HepG2 (cell line): ENCODE measurements around the gene PIF1. TPM values are rescaled to one million over a fixed set of nuclear protein-coding genes. Genes with fewer than 3 reads are reported as not detected.

Source experiments
- AKNA ChIP-seq: sonication (generic); formaldehyde crosslinking; IDR thresholded peaks from 2 replicates; pipeline ENCODE4 v1.4.0; 2020; ENCODE audit warnings: missing genetic modification reagents, borderline replicate concordance
- FOXA3 ChIP-seq: IDR thresholded peaks from 2 replicates; pipeline ENCODE4 v1.6.1; 2016; ENCODE audit warnings: missing genetic modification reagents, missing compliant biosample characterization
- FOXP4 ChIP-seq: sonication (generic); formaldehyde crosslinking; IDR thresholded peaks from 2 replicates; pipeline ENCODE4 v1.4.0; 2020; ENCODE audit warnings: missing genetic modification reagents
- HINFP ChIP-seq: sonication (generic); formaldehyde crosslinking; IDR thresholded peaks from 2 replicates; pipeline ENCODE4 v1.4.0; 2020; ENCODE audit warnings: low read depth, mild to moderate bottlenecking, missing genetic modification reagents
- KAT8 ChIP-seq: IDR thresholded peaks from 2 replicates; pipeline ENCODE4 v1.6.1; 2016; ENCODE audit warnings: missing genetic modification reagents, missing compliant biosample characterization
- NR0B2 ChIP-seq: sonication (generic); formaldehyde crosslinking; IDR thresholded peaks from 2 replicates; pipeline ENCODE4 v1.4.0; 2020; ENCODE audit warnings: mild to moderate bottlenecking, missing genetic modification reagents
- POLR2AphosphoS2 ChIP-seq: IDR thresholded peaks from 2 replicates; pipeline ENCODE4 v1.6.1; 2011; ENCODE audit warnings: low read depth, low read length, improper control_type of control experiment
- TFAP4 ChIP-seq: sonication (generic); IDR thresholded peaks from 2 replicates; pipeline ENCODE4 v1.6.1; 2016; ENCODE audit warnings: low read depth, borderline replicate concordance
- TFDP1 ChIP-seq: IDR thresholded peaks from 2 replicates; pipeline ENCODE4 v1.6.1; 2016; ENCODE audit warnings: missing compliant biosample characterization, missing genetic modification reagents, borderline replicate concordance
- ZBTB26 ChIP-seq: IDR thresholded peaks from 2 replicates; pipeline ENCODE4 v1.6.1; 2016; ENCODE audit warnings: missing compliant biosample characterization, missing genetic modification reagents, borderline replicate concordance
- ZNF260 ChIP-seq: sonication (generic); formaldehyde crosslinking; IDR thresholded peaks from 2 replicates; pipeline ENCODE4 v1.4.0; 2020; ENCODE audit warnings: missing genetic modification reagents, low read depth, mild to moderate bottlenecking, borderline replicate concordance
- ZNF513 ChIP-seq: sonication (generic); formaldehyde crosslinking; conservative IDR thresholded peaks from 2 replicates; pipeline ENCODE4 v1.5.0; 2020; ENCODE audit warnings: missing genetic modification reagents
- ZNF850 ChIP-seq: sonication (generic); formaldehyde crosslinking; conservative IDR thresholded peaks from 2 replicates; pipeline ENCODE4 v1.9.0; 2021; ENCODE audit warnings: mild to moderate bottlenecking, missing genetic modification reagents
- polyA plus RNA-seq, 8 experiments: library from polyadenylated mRNA; depleted of rRNA in 3 of 8; stranded (reverse) in 7 of 8; unstranded in 1 of 8; fragments of >200 nt; fragmentation: Illumina TruSeq in 4 of 8; extraction: Trizol in 4 of 8; gene quantifications; 2 replicates each; pipeline versions ENCODE4 v1.2.1 to v1.2.3, GENCODE V29; 2011 to 2016; ENCODE audit warnings: low read depth in 4 of 8, missing spikeins in 1 of 8, mixed read lengths in 1 of 8; ENCODE audit not compliant: insufficient read depth in 1 of 8
- total RNA-seq, 5 experiments: library from RNA; depleted of rRNA; stranded (reverse); fragments of >200 nt; fragmentation: Illumina TruSeq; extraction: Trizol; gene quantifications; 2 replicates each; pipeline ENCODE4 v1.2.3, GENCODE V29; 2016; ENCODE audit warnings: low read depth in 1 of 5

Gene PIF1
- total and polyA plus RNA-seq, 2 of the 13 experiments (the other 11 are each of a cell fraction or from before 2014, with no cell fraction given), result 18.5 to 19.7 TPM

GRCh38 chr15:64841344-64842095, 16.1 kb upstream of the PIF1 start, which contains the start of gene PLEKHO2 (continued):
- no peak for TF ChIP-seq ZNF513 (CRISPR knock-in tag)
- no peak for TF ChIP-seq NR0B2 (CRISPR knock-in tag)
- TF ChIP-seq ZNF850, result no peak
- TF ChIP-seq POLR2AphosphoS2, result no peak
- peak; percentile 26; the same call in 1 of the 2 replicates for TF ChIP-seq TFAP4
- no peak for TF ChIP-seq FOXA3 (CRISPR knock-in tag)
- TF ChIP-seq ZBTB26, result no peak
- peak; percentile 50; the same call in 1 of the 2 replicates for TF ChIP-seq KAT8 (CRISPR knock-in tag)
- no peak for TF ChIP-seq AKNA (CRISPR knock-in tag)
- peak; percentile 33; the same call in 1 of the 2 replicates for TF ChIP-seq FOXP4 (CRISPR knock-in tag)
- no peak for TF ChIP-seq ZNF260 (CRISPR knock-in tag)
- TF ChIP-seq HINFP (CRISPR knock-in tag), result no peak
- TF ChIP-seq TFDP1, result peak; percentile 46; the same call in 1 of the 2 replicates
